HG03575 (cell line): ENCODE results near the gene TGM2.

Experiments used
- ATAC-seq: cut with Tn5 transposase; IDR thresholded peaks from one replicate; pipeline ENCODE4 v1.9.1; 2021; ENCODE audit not compliant: unreplicated experiment, insufficient number of reproducible peaks, low FRiP score; ENCODE audit errors: extremely low read depth

The TGM2 gene

DNA sequence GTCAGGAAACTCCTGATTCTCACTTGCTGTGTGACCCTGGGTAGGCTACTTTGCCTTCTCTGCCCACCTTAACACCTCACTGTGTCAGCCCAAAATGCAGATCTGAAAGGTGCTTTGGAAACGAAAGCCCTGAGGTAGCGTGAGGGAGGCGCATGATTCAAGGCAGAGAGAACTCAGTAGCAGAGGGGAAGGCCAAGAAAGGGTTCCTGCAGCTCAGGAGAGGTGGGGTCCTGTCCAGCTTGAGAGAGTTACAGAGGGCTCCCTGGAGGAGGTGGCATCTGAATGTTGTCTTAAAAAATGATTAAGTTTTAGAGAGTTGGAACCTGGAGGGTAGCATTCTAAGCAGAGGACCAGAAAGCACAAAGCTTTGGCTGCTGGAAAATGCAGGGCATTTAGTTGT is 13.6 kb downstream of the TGM2 start:
- no peak for ATAC-seq

DNA sequence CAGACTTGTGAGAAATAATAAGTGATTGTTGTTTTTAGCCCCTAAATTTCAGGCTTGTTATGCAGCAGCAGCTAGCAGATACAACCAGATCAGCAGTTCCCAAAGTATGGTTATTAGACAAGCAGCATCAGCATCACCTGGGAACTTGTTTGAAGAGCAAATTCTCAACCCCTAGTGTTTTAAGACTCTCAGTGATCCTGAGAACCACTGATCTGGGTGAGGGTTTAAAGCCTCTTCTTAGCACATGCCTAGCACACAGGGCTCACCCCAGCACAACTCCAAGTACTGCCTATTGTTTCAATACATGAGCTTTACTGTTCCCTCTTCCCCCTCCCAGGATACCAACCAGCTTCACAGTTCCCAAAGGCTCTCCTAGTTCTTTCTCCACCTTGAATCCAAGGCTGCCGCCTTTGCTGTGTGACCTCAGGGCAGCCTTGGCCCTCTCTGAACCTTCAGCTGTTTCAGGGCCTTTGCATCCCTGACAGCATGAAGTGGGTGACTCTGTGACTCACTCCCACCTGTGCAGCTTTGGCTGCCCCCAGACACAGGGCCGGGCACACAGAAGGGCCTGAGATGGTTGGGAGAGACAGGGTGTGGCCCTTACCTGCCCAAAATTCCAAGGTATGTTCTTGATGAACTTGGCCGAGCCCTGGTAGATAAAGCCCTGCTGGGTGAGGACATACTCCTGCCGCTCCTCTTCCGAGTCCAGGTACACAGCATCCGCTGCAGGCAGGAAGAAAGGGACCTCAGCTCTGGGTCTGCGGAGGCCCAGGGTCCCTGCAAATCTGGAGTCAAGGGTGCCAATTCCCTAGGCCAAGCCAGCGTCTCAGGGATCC is 14.5 kb downstream of the TGM2 start:
- no peak for ATAC-seq

DNA sequence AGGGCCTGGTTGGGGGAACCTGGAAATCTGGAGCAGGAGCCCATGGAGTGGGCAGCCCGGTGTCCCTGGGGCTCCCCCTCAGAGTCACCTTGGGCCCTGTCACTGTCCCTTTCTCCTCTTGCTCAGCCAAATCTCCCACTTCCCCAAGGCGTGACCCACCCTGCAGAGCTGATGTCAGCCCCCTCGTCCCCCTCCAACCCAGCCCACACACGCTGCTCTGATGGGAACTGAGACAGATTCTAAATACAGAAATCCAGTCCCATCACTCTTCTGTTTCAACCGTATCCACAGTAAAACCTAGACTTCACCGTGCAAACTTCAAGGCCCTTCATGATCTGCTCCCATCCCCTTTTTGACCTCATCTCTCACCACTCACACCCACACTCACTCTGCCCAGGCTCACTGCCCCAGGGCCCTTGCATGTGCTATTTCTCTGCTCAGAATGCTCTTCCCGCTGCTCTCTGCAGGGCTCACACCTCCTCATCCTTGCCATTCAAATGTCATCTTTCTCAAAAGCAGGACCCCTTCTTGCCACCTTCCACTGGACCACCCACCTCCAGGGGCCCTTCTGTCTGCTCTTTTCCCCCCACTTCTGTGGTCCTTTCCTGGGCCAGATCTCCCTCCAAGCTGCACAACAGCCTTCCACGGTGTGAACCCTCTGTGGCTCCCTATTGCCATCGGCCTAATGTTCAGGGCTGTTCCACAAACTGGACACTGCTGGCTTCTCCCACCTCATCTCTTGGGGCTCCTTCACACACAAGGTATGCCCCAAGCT is 16.6 kb downstream of the TGM2 start:
- ATAC-seq: no peak

DNA sequence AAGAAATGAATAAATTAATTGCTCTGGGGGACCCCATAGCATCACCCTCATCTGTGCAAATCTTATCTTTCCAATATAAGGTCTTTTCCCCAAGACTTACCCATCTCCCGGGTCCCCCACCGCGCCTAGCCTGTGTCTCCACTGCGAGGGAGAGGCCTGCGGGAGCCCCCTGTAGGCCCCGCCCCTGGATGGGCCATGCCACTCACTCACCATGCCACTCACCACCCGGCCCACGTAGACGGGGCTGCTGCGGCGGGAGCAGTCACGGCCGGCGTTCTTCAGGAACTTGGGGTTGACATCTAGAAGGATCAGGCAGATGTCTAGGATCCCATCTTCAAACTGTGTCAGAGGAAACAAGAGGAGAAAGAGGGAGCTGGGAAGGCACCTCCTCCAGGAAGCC is 17.3 kb downstream of the TGM2 start:
- ATAC-seq: no peak

DNA sequence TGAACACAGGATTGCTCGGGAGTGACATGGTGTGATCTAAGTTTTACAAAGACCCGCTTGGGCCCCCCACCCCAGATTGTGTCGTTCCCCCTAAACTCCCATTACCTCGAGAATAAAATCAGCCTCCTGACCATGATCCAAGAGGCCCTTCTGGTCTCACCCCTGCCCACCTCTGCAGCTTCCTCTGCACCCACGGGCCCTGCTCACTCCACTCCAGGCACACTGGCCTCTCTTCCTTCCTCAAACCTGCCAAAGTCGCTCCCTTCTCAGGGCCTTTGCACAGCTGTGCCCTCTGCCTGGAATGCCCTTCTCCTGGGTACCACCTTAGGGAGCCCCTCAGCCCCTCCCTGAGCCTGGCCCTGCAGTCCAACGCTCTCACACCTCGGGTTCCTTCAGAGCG is 17.9 kb downstream of the TGM2 start:
- ATAC-seq: no peak

DNA sequence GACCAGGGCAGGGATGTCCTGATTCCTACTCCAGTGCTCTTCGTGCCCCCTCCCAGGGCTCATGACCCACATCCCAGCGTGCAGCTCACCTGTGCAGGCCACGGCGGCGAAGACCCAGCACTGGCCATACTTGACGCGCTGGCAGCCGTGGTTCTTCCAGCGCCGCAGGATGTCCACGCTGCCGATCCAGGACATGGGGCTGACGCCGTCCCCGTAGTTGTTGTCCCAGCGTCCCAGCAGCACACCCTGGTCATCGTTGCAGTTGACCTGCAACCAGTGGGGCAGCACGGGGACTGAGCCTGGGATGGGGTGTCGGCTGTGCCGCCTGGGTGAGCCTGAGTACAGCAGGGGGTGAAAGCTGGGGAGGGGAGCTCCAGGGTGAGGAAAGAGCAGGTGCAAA is 18.4 kb downstream of the TGM2 start:
- no peak for ATAC-seq

DNA sequence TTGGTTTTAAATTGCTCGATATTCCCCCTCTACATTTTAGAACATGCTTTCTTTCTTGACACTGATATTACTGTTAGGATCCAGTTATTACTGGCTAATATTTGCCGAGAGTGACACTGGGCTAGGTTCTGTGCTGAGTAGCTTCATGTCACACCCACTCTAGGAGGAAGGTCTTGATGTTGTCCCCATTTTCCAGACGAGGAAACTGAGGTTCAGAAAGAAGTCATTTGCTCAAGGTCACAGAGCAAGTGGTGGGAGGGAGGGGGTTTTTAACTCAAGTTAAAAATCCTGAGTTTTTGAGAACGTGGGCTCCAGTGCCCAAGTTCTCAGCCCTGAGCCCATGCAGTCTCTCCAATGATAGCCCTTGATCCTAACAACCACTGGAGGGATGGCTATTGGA is 18.9 kb downstream of the TGM2 start:
- no peak for ATAC-seq

DNA sequence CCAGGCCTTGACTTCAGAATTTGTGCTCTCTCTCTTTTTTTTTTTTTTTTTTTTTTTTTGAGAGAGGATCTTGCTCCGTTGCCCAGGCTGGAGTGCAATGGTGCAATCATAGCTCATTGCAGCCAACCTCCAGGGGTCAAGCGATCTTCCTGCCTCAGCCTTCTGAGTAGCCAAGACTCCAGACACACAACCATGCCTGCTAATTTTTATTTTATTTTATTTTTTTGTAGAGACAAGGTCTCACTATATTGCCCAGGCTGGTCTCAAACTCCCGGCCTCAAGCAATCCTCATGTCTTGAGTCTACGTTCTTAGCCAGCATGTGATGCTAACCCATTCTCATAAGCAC is 19.4 kb downstream of the TGM2 start:
- ATAC-seq: no peak

DNA sequence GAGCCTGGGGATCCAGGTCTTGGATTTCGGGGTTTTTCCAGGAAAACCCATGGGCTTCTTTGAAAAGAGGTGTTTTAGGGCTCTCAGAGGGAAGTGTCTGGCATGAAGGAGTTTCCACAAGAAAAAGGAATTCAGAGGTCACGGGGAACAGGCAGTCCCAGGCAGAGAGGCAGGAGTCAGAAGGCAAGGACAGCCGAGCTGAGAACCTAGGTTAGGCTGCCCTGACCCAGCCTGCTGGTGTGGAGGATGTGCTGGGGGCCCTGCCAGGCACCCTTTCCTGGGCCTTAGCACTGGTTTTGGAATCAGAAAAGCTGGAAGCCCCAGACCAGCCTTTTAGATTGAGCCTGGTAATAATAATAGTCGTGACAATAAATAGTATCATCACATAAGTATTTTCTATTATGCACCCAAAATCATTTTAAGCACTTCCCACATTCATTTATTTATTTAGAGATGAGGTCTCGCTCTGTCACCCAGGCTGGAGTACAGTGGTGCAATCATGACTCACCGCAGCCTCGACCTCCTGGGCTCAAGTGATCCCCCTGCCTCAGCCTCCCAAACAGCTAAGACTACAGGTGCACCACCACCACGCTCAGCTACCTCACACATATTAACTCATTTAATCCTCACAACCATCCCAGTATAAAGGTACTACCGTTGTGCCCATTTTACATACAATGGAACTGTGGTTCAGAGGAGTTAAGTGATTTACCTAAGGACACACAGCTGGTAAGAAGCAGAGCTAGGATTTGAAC is 19.9 kb downstream of the TGM2 start:
- no peak for ATAC-seq

DNA sequence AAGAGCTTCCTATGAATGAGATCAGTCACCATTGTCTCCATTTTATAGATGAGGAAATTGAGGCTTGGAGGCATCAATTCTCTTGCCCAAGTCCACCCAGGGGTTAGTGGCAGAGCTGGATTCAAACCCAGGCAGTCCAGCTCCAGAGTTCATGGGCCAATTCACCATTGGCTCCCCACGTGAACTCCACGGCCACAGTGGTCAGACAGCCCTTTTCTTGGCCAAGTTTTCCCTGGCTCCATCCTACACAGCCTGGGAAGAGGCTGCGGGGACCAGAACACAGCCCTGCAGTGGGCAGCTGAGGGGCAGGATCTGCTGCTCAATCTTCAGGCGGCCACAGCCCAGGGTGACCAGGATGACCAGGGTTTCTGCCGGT is 20.5 kb downstream of the TGM2 start:
- no peak for ATAC-seq

DNA sequence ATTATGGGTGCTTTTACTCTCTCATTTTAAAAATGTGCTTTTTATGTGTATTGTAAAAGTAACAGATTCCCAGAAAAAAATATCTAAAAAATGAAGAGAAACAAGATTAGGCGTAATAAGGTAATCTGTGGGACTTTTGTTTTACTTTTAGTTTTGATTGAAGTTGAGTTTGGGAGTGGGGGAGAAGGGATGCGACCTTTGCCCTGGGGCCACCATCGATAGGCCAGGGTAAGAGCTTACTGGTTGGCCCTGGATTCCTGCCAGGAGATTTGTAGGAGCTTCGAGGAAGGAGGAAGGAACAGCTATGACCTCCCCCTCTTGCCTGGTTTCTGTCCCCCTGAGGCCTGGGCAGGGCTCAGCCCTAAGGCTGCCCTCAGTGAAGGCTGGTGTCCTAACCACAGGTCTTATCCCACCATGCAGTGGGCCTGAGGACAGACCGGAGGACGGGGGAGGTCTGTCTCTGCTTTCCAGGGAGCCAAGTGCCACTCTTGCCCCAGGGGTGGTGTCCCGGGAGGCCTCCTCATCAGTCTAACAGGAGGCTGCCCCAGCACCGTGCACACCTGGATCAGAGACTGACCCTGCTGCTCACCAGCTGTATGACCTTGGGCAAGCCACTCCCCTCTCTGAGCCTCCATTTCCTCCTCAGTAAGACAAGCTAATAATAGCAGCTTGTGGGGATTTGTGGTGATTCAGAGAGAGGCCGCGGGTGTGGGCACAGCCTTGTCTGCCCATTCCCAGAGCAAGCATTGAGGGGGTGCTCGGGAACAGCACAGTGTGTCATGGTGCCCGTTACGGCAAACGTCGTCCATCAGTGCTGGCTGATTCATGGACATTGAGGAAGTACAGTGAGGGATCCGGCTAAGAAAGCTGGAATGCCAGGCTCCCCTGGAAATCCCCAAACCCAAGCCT is 21.2 kb downstream of the TGM2 start:
- no peak for ATAC-seq

DNA sequence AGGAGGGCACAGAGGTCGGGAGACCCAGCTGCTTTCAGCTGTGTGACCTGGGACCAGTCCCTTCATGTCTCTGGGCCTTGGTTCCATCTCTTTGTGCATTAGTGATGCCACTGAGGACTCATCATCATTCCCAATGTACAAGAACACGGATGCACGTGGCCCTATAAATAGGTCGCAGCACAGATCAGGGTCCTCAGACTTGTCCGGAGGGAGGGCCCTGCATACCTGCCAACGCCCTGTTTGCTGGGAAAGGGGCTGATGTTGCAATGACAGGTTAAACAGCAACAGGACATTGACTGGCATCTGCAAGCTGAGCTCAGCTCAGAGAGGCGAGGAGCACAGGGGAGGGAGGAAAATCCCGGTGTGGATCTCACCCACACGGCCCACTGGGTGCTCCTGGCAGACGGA is 21.8 kb downstream of the TGM2 start:
- no peak for ATAC-seq

DNA sequence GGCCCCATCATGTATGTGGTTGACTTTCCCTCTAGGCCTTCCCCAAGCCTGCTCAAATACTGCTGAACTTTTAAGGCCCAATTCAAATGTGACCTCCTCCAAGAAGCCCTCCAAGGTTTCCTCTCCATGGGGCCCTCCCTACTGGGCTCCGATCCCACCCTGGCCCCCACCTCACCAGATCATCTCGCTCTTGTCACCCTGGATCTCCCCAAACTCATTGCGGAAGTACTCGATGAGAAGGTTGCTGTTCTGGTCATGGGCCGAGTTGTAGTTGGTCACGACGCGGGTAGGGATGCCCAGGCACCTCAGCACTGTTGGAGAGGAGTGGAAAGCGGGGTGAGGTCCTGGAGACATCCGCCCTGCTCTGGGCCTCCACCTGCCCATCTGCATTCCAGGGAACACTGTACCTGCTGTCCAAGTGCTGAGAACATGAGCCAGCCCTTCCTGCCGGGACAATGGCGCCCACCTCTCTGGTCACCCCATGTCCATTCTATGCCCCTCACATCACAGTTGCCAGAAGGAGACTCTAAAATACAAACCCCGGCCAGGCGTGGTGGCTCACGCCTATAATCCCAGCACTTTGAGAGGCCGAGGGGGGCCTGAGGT is 23.1 kb downstream of the TGM2 start:
- no peak for ATAC-seq

DNA sequence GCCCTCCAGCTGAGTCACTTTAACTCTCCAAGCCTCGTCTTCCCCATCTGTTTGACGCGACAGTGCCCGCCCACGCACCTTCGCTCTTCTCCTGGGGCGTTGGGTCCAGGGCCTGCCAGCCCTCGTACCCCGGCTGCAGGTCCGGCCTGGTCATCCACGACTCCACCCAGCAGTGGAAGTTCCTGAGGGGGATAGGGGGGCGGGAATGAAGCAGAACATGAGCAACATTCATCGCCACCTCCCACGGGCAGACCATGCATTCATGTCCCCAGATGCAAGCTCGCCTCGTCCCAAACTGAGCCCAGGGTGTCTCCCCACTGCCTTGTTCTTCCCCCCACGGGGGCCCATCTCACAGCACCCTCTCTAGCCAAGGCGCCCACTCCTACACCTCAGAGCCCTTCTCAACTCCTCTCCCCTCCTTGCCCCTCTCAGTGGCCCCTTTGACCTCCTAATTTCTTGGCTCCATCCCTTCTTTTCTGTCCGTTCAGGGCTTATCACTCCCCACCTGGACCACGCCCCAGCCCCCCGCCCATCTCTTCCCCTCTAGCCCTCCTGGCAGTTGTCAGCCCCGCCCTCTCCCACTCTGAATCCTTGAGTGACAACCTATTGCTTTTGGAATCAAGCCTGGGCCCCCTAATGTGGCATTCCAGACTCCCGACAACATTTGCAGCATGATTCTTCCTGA is 23.7 kb downstream of the TGM2 start:
- ATAC-seq: no peak

DNA sequence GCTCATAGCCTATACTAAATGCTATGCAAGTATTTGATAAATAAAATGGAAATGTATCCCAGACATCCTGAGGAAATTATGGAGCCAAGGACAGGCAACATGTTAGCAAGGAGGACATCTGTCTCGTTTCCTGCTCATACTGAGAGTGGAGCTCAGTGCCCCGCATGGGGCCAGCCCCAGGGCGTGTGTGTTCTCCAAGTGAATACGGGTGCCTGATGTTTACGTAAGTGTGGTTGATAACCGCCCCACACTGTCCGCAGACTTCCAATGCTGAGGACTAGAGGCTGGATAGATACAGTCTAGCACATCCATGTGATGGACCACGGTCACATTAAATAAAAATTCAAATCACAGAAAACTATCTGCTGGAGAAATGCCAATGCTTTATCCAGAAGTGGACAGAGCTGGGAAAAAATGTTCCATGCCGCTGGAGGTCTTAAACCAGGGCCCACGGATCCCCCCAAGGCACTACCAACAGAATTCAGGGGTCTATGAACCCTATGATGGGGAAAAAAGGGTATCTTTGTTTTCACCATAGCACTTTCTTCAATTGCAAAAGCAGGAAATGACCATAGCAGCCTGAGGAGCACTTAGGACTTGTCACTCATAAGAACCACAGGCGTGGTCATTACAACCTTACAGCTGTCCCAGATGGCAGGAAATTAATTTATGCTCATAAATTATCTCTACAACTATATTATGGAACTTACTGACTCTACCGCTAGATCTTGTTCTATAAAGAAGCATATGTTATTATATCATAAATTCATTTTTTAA is 24.9 kb downstream of the TGM2 start:
- ATAC-seq: no peak

DNA sequence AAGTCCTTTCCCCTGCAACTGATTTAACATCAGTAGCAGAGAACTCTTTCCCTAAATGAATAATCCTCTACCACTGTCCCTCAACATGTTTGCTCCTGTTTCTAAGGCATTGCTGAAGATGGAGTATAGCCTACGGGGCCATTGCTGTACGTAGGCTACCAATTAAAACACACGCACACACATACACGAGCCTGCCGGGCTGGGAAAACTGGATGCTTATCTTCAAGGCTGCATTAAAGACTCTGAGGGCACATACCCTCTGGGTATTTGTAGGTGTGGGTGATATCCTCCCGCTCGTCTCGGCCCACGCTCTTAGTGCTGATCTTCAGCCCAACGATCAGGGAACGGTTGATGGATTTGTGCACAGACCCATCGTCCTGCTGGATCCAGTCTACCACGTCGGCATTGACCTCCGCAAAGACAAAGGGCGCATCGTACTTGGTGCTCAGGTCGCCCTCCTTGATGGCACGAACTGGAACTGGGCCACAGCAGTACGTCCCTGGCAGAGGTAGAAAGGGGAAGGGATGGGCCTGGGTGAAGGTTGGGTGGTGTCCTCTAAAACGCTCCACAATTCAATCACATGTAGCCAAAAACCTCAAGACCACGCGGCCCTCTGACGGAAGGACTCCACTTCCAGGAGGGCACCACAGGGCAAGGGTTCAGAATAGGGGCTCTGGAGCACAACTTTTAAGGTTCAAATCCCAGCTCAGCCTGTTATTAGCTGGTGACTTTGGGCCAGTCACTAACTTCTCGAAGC is 25.7 kb downstream of the TGM2 start:
- ATAC-seq: no peak
